Ishikawa (cell line): ENCODE results near the gene PPP1R9A.

ENCODE experiments used
- CEBPB ChIP-seq: IDR thresholded peaks from 2 replicates; pipeline ENCODE4 v1.6.1; 2012
- CREB1 ChIP-seq: IDR thresholded peaks from 2 replicates; pipeline ENCODE4 v1.6.1; 2012; ENCODE audit warnings: low read depth
- EGR1 ChIP-seq: IDR thresholded peaks from 2 replicates; pipeline ENCODE4 v1.6.1; 2012
- EP300 ChIP-seq: IDR thresholded peaks from 2 replicates; pipeline ENCODE4 v1.6.1; 2012; ENCODE audit warnings: borderline replicate concordance
- FOXM1 ChIP-seq: IDR thresholded peaks from 2 replicates; pipeline ENCODE4 v1.6.1; 2012; ENCODE audit warnings: low read depth, borderline replicate concordance
- MAX ChIP-seq: IDR thresholded peaks from 2 replicates; pipeline ENCODE4 v1.6.1; 2012
- NFIC ChIP-seq: IDR thresholded peaks from 2 replicates; pipeline ENCODE4 v1.6.1; 2012
- RAD21 ChIP-seq: IDR thresholded peaks from 2 replicates; pipeline ENCODE4 v1.6.1; 2012; ENCODE audit warnings: low read depth
- TAF1 ChIP-seq: IDR thresholded peaks from 2 replicates; pipeline ENCODE4 v1.6.1; 2012; ENCODE audit warnings: low read depth, mild to moderate bottlenecking
- TCF12 ChIP-seq: IDR thresholded peaks from 2 replicates; pipeline ENCODE4 v1.6.1; 2012; ENCODE audit warnings: low read depth
- TEAD4 ChIP-seq: IDR thresholded peaks from 2 replicates; pipeline ENCODE4 v1.6.1; 2012
- USF1 ChIP-seq: IDR thresholded peaks from 2 replicates; pipeline ENCODE4 v1.6.1; 2012
- YY1 ChIP-seq: IDR thresholded peaks from 2 replicates; pipeline ENCODE4 v1.6.1; 2012; ENCODE audit warnings: low read depth
- ZBTB7A ChIP-seq: IDR thresholded peaks from 2 replicates; pipeline ENCODE4 v1.6.1; 2012; ENCODE audit warnings: low read depth
- TF ChIP-seq, protein P1 (sequence below): IDR thresholded peaks from 2 replicates; pipeline ENCODE4 v1.6.1; 2012; ENCODE audit warnings: low read depth, mild to moderate bottlenecking

PPP1R9A gene

GRCh38 chr7:94888551-94888950, 18.8 kb upstream of the PPP1R9A start:
- TF ChIP-seq FOXM1 (no peak), CEBPB (no peak), TEAD4 (no peak), RAD21 (peak; percentile 47; the same call in 1 of the 2 replicates), NFIC (peak; percentile 77)

GRCh38 chr7:94888995-94889523, 18.3 kb upstream of the PPP1R9A start:
- TF ChIP-seq YY1 (no peak), USF1 (no peak), RAD21 (no peak), ZBTB7A (no peak), TAF1 (no peak), CREB1 (no peak), EP300 (no peak), FOXM1 (no peak)
- TF ChIP-seq, protein P1, sequence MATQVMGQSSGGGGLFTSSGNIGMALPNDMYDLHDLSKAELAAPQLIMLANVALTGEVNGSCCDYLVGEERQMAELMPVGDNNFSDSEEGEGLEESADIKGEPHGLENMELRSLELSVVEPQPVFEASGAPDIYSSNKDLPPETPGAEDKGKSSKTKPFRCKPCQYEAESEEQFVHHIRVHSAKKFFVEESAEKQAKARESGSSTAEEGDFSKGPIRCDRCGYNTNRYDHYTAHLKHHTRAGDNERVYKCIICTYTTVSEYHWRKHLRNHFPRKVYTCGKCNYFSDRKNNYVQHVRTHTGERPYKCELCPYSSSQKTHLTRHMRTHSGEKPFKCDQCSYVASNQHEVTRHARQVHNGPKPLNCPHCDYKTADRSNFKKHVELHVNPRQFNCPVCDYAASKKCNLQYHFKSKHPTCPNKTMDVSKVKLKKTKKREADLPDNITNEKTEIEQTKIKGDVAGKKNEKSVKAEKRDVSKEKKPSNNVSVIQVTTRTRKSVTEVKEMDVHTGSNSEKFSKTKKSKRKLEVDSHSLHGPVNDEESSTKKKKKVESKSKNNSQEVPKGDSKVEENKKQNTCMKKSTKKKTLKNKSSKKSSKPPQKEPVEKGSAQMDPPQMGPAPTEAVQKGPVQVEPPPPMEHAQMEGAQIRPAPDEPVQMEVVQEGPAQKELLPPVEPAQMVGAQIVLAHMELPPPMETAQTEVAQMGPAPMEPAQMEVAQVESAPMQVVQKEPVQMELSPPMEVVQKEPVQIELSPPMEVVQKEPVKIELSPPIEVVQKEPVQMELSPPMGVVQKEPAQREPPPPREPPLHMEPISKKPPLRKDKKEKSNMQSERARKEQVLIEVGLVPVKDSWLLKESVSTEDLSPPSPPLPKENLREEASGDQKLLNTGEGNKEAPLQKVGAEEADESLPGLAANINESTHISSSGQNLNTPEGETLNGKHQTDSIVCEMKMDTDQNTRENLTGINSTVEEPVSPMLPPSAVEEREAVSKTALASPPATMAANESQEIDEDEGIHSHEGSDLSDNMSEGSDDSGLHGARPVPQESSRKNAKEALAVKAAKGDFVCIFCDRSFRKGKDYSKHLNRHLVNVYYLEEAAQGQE: no peak

- no peak for TF ChIP-seq FOXM1
Measured at GRCh38 chr7:94890216-94890615, 17.2 kb upstream of the PPP1R9A start.

DNA sequence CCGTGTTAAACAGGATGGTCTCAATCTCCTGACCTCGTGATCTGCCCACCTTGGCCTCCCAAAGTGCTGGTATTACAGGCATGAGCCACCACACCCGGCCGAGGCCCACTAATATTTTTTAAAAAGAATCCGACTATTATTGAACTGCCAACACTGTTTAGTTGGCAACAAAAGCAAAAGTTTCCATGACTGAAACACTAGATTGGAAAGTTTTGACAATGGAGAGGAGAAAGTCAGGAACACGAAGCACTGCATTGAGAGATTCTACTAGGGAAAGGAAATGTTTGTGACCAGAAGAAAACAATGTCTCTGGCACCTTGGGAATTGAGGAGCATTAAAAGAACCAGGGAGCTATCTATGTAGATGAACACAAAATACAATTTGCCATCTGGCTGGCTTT, 13.7 kb upstream of the PPP1R9A start:
- no peak for TF ChIP-seq RAD21
- TF ChIP-seq NFIC: no peak
- TF ChIP-seq YY1: no peak
- no peak for TF ChIP-seq MAX
- no peak for TF ChIP-seq TEAD4
- no peak for TF ChIP-seq TCF12
- TF ChIP-seq CEBPB: no peak
- no peak for TF ChIP-seq CREB1

DNA sequence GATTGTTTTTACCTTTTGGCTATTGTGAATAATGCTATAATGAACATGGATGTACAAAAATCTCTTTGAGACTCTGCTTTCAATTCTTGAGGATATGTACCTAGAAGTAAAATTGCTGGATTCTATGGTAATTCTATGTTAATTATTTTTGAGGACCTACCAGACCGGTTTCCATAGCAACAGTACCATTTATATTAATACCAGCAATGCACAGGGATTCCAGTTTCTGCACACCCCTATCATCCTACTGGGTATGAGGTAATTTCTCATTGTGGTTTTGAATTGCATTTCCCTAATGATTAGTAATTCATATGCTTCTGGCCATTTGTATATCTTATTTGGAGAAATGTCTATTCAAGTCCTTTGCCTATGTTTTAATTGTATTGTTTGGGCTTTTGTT, 9.9 kb upstream of the PPP1R9A start:
- TF ChIP-seq EP300 (no peak), FOXM1 (no peak), TCF12 (no peak), CEBPB (no peak), MAX (no peak), YY1 (no peak), NFIC (no peak), CREB1 (no peak), TAF1 (no peak), USF1 (no peak), TEAD4 (no peak), ZBTB7A (no peak), RAD21 (no peak), EGR1 (no peak)
- TF ChIP-seq, protein P1: no peak

DNA sequence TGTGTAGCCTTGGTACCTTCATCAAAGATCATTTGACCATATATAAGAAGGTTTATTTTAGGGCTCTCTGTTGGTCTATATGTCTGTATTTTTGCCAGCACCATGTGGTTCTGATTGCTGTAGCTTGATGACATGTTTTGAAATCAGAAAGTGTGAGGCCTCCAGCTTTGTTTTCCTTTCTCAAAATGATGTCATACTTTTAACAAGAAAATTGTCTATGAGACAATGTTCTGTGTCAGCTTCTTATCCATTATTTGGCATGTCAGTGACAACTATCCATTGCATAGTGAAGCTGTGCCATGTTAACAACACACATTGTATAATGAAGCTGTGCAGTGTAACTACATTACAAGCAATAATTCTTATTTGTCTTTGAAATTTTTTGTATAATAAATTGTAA, 9.1 kb upstream of the PPP1R9A start:
- TF ChIP-seq ZBTB7A: no peak
- no peak for TF ChIP-seq RAD21
- no peak for TF ChIP-seq FOXM1
- no peak for TF ChIP-seq TEAD4
- TF ChIP-seq MAX: no peak
- TF ChIP-seq EGR1: no peak
- no peak for TF ChIP-seq NFIC
- no peak for TF ChIP-seq USF1
- TF ChIP-seq TCF12: no peak
- TF ChIP-seq CREB1: no peak
- no peak for TF ChIP-seq CEBPB
- TF ChIP-seq, protein P1: no peak
- TF ChIP-seq EP300: no peak
- TF ChIP-seq TAF1: no peak
- TF ChIP-seq YY1: no peak
